GM12878 (cell line): ENCODE data around the gene NAV2. TPM values are rescaled to one million over a fixed set of nuclear protein-coding genes. Genes with fewer than 3 reads are reported as not detected.

Experiments used
- ATAC-seq: fragments of 200-7000 bp; cut with Tn5 transposase; 3 replicates; pipeline ENCODE4 v1.9.1; 2020; ENCODE audit warnings: mild to moderate bottlenecking, moderate library complexity
- BruUV-seq: library from RNA; stranded (reverse); fragments of 400-500 nt; replicated peaks from 2 replicates; lab custom pipeline; 2021; lab: Mats Ljungman, UMichigan
- CTCF ChIA-PET: fragments of 300-600 bp; sonication (Branson Sonifier 250); formaldehyde crosslinking; extraction: SDS; loops from one replicate; lab custom pipeline; 2021; ENCODE audit warnings: inconsistent platforms; lab: Yijun Ruan, JAX
- POLR2A ChIA-PET: fragments of 350-600 bp; formaldehyde crosslinking; extraction: SDS; loops from one replicate; lab custom pipeline; 2021; ENCODE audit warnings: inconsistent platforms; lab: Charles Lee
- RAD21 ChIA-PET: fragments of 300-600 bp; sonication (Branson Sonifier 250); formaldehyde crosslinking; loops from one replicate; lab custom pipeline; 2023; ENCODE audit warnings: antibody characterized with exemption; ENCODE audit not compliant: unreplicated experiment; lab: Charles Lee
- SMC1A ChIA-PET: fragments of 300-600 bp; sonication (Branson Sonifier 250); formaldehyde crosslinking; loops from one replicate; lab custom pipeline; 2023; ENCODE audit not compliant: unreplicated experiment, uncharacterized antibody; lab: Charles Lee
- DNase-seq: peaks from one replicate; pipeline ENCODE4 v3.0.0-alpha.2; 2011; ENCODE audit warnings: low read depth, low spot score
- FAIRE-seq: peaks from 3 replicates; lab custom pipeline; 2011; peaks lifted over from hg19 to GRCh38; lab: Jason Lieb, UNC
- H2AFZ ChIP-seq: 2 replicates; pipeline ENCODE4 v1.6.0; 2011; ENCODE audit warnings: low read depth, low read length, control low read depth; ENCODE audit not compliant: control insufficient read depth
- H3K27ac ChIP-seq: 2 replicates; pipeline ENCODE4 v1.5.1; 2011; ENCODE audit warnings: control low read depth; ENCODE audit not compliant: control insufficient read depth, insufficient read depth
- H3K27me3 ChIP-seq, 2 experiments: replicated peaks in 1 of 2; 2 replicates each; pipeline versions ENCODE4 v1.6.0 to v1.6.1; 2011; ENCODE audit warnings: low read length in 1 of 2; ENCODE audit not compliant: control insufficient read depth in 2 of 2, insufficient read depth in 2 of 2
- H3K36me3 ChIP-seq, 2 experiments: 2 replicates each; pipeline ENCODE4 v1.5.1; 2011; ENCODE audit warnings: low read length in 1 of 2; ENCODE audit not compliant: control insufficient read depth in 2 of 2, insufficient read depth in 2 of 2
- H3K4me1 ChIP-seq: 2 replicates; pipeline ENCODE4 v1.6.1; 2011; ENCODE audit warnings: mild to moderate bottlenecking, low read length, moderate library complexity, mixed read lengths; ENCODE audit not compliant: control insufficient read depth, insufficient read depth
- H3K4me2 ChIP-seq: 2 replicates; pipeline ENCODE4 v1.6.0; 2011; ENCODE audit warnings: control low read depth; ENCODE audit not compliant: control insufficient read depth, insufficient read depth
- H3K4me3 ChIP-seq: fragments of 200-600 bp; sonication (generic); 2 replicates; pipeline ENCODE4 v1.5.1; 2016
- H3K79me2 ChIP-seq: 2 replicates; pipeline ENCODE4 v1.6.0; 2011; ENCODE audit warnings: low read length; ENCODE audit not compliant: control insufficient read depth, insufficient read depth
- H3K9ac ChIP-seq: 2 replicates; pipeline ENCODE4 v1.8.0; 2011; ENCODE audit warnings: low read length, control low read depth, mixed read lengths; ENCODE audit not compliant: control insufficient read depth, insufficient read depth
- H3K9me3 ChIP-seq: replicated peaks from 3 replicates; pipeline ENCODE4 v1.5.1; 2011; ENCODE audit warnings: mild to moderate bottlenecking, low read length; ENCODE audit not compliant: control insufficient read depth, insufficient read depth
- H4K20me1 ChIP-seq: 2 replicates; pipeline ENCODE4 v1.6.0; 2011; ENCODE audit not compliant: control insufficient read depth, insufficient read depth
- ATF3 ChIP-seq: IDR thresholded peaks from 2 replicates; pipeline ENCODE4 v1.6.1; 2011; ENCODE audit warnings: low read depth, mild to moderate bottlenecking, low read length, moderate library complexity, borderline replicate concordance; ENCODE audit errors: extremely low read depth
- CEBPB ChIP-seq, 2 experiments: fragments of 150-350 bp in 1 of 2; IDR thresholded peaks; 2 replicates each; pipeline ENCODE4 v1.6.1; 2012 to 2014; ENCODE audit warnings: low read depth in 2 of 2, low read length in 2 of 2, borderline replicate concordance in 1 of 2, inconsistent platforms in 1 of 2
- CEBPZ ChIP-seq: fragments of 150-350 bp; IDR thresholded peaks from 2 replicates; pipeline ENCODE4 v1.6.1; 2016; ENCODE audit warnings: low read depth, low read length
- CHD4 ChIP-seq: fragments of 200-600 bp; sonication (generic); IDR thresholded peaks from 2 replicates; pipeline ENCODE4 v1.6.1; 2016; ENCODE audit warnings: mild to moderate bottlenecking
- GABPA ChIP-seq: IDR thresholded peaks from 2 replicates; pipeline ENCODE4 v1.6.1; 2014; ENCODE audit warnings: antibody characterized with exemption, low read depth, mild to moderate bottlenecking, inconsistent platforms
- HDGF ChIP-seq: fragments of 450-650 bp; IDR thresholded peaks from 2 replicates; pipeline ENCODE4 v1.6.1; 2016; ENCODE audit warnings: antibody characterized with exemption
- MTA3 ChIP-seq: IDR thresholded peaks from 2 replicates; pipeline ENCODE4 v1.6.1; 2012; ENCODE audit warnings: low read length, inconsistent platforms, borderline replicate concordance
- NFYA ChIP-seq: IDR thresholded peaks from 2 replicates; pipeline ENCODE4 v1.6.1; 2011; ENCODE audit warnings: low read depth, mild to moderate bottlenecking, low read length, improper control_type of control experiment, borderline replicate concordance
- NFYB ChIP-seq: IDR thresholded peaks from 2 replicates; pipeline ENCODE4 v1.6.1; 2011; ENCODE audit warnings: low read depth, mild to moderate bottlenecking, low read length, improper control_type of control experiment, moderate library complexity; ENCODE audit not compliant: insufficient read depth
- NR2F1 ChIP-seq: fragments of 450-650 bp; conservative IDR thresholded peaks from 2 replicates; pipeline ENCODE4 v1.6.1; 2017; ENCODE audit warnings: mild to moderate bottlenecking
- NRF1 ChIP-seq: conservative IDR thresholded peaks from 2 replicates; pipeline ENCODE4 v1.6.1; 2011; ENCODE audit warnings: mild to moderate bottlenecking, low read depth, low read length, improper control_type of control experiment
- PAX8 ChIP-seq: fragments of 450-650 bp; IDR thresholded peaks from 2 replicates; pipeline ENCODE4 v1.6.1; 2017; ENCODE audit warnings: mild to moderate bottlenecking, moderate library complexity
- POLR2A ChIP-seq: IDR thresholded peaks from 2 replicates; pipeline ENCODE4 v1.6.1; 2011; ENCODE audit warnings: low read depth, mild to moderate bottlenecking, low read length
- STAT1 ChIP-seq: fragments of 450-650 bp; conservative IDR thresholded peaks from 2 replicates; pipeline ENCODE4 v1.6.1; 2014; ENCODE audit warnings: antibody characterized with exemption, mild to moderate bottlenecking
- TCF12 ChIP-seq: IDR thresholded peaks from 2 replicates; pipeline ENCODE4 v1.6.1; 2011; ENCODE audit warnings: low read depth, mild to moderate bottlenecking, low read length
- WGBS: methylation state at CpG from one replicate; pipeline ENCODE4 v1.1.6; 2016; ENCODE audit warnings: low lambda C conversion rate; ENCODE audit not compliant: insufficient replicate concordance, insufficient coverage; ENCODE audit errors: missing lambda C conversion rate; 5-methylcytosine and 5-hydroxymethylcytosine counted together
- in situ Hi-C: fragments of 300-500 bp; cut with MboI; formaldehyde crosslinking; loops from 9 replicates; pipeline ENCODE4 v1.14.3; 2018; ENCODE audit warnings: mixed read lengths
- intact Hi-C: fragments of 100-400 bp; cut with micrococcal nuclease; formaldehyde crosslinking; loops from one replicate; pipeline ENCODE4 v1.14.2; 2022; ENCODE audit not compliant: unreplicated experiment
- polyA plus RNA-seq, 11 experiments: library from polyadenylated mRNA; depleted of rRNA in 4 of 11; unstranded in 6 of 11; stranded (reverse) in 5 of 11; fragments of >200 nt; fragmentation: Nextera tagmentation in 4 of 11; fragmentation: Illumina TruSeq in 1 of 11; extraction: Ambion mirVana in 4 of 11; extraction: Trizol in 1 of 11; gene quantifications; 1 replicate in 1 of 11; 2 replicates in 10 of 11; pipeline versions ENCODE4 v1.2.1 to v1.2.3, GENCODE V29; 2011 to 2016; ENCODE audit warnings: inconsistent platforms in 2 of 11, missing spikeins in 2 of 11, low read depth in 1 of 11
- total RNA-seq, 4 experiments: library from RNA; depleted of rRNA in 3 of 4; stranded (reverse); fragments of >200 nt in 3 of 4; fragmentation: Illumina TruSeq in 1 of 4; extraction: Trizol in 1 of 4; gene quantifications; 2 replicates each; pipeline versions ENCODE4 v1.2.1 to v1.2.3, GENCODE V29; 2013 to 2021

NAV2 gene
- total and polyA plus RNA-seq, 10 of the 15 experiments (the other 5 are each of a cell fraction or from before 2014, with no cell fraction given), result 0.35 to 6.1 (median 1.1) TPM

- no peak overlapping the region for H3K4me3 ChIP-seq
- H3K4me2 ChIP-seq, result no peak overlapping the region
- in situ Hi-C loops, result loop anchor here (25.0 kb wide), 1 partner anchor 431 kb away; no protein-coding TSS in a partner anchor
- intact Hi-C loops, result loop anchor here (2.0 to 5.0 kb wide), 4 partner anchors 187 to 671 kb away; no protein-coding TSS in a partner anchor
- H2AFZ ChIP-seq, result no peak overlapping the region
- no peaks in the 10 kb centered on the region for H4K20me1 ChIP-seq
- SMC1A ChIA-PET, result interaction anchor here (1.0 to 2.7 kb wide), 11 partner anchors 13 to 185 kb away, joined by 3 to 41 read pairs (median 7); no protein-coding TSS in a partner anchor
- H3K9ac ChIP-seq, result no peak overlapping the region
- no peaks in the 10 kb centered on the region for H3K9me3 ChIP-seq
- H3K27ac ChIP-seq, result no peak overlapping the region
- ATAC-seq (no peak), FAIRE-seq (no peak), DNase-seq (no peak)
- H3K4me1 ChIP-seq, result no peaks in the 10 kb centered on the region
- H3K27me3 ChIP-seq, result no peaks in the 10 kb centered on the region
- RAD21 ChIA-PET, result interaction anchor here (0.6 to 2.7 kb wide), 6 partner anchors 10 to 188 kb away, joined by 3 to 31 read pairs (median 4); no protein-coding TSS in a partner anchor
- POLR2A ChIA-PET, result no interaction called here
- TF ChIP-seq GABPA, result no peak
- TF ChIP-seq NFYB, result no peak
- no peak for TF ChIP-seq CHD4
- no peak for TF ChIP-seq MTA3
- H3K79me2 ChIP-seq, result no peaks in the 10 kb centered on the region
- H3K36me3 ChIP-seq, result no peaks in the 10 kb centered on the region
- CTCF ChIA-PET, result interaction anchor here (0.6 to 2.7 kb wide), 17 partner anchors 10 to 673 kb away, joined by 3 to 61 read pairs (median 4); partner anchors contain the start of gene NAV2
- no TSS peak for BruUV-seq
- WGBS, result 27% methylated on average over 4 of the region's 4 CpGs
Measured at GRCh38 chr11:19743622-19744021, 31.0 kb downstream of the NAV2 start.

- ChIA-PET CTCF (interaction anchor here (0.8 to 2.7 kb wide), 12 partner anchors 10 to 673 kb away, joined by 3 to 61 read pairs (median 8); no protein-coding TSS in a partner anchor), SMC1A (interaction anchor here (1.0 to 2.7 kb wide), 10 partner anchors 30 to 185 kb away, joined by 3 to 41 read pairs (median 7); no protein-coding TSS in a partner anchor), RAD21 (interaction anchor here (0.6 to 2.7 kb wide), 3 partner anchors 159 to 189 kb away, joined by 3 to 31 read pairs (median 3); no protein-coding TSS in a partner anchor), POLR2A (no interaction called here)
- H3K4me3 ChIP-seq, result no peak overlapping the region
- FAIRE-seq (no peak), DNase-seq (no peak), ATAC-seq (no peak)
- H3K9me3 ChIP-seq, result no peaks in the 10 kb centered on the region
- H3K79me2 ChIP-seq, result no peaks in the 10 kb centered on the region
- no peaks in the 10 kb centered on the region for H4K20me1 ChIP-seq
- no peak overlapping the region for H3K27ac ChIP-seq
- no peaks in the 10 kb centered on the region for H3K27me3 ChIP-seq
- intact Hi-C loops (loop anchor here (5.0 kb wide), 3 partner anchors 432 to 672 kb away; no protein-coding TSS in a partner anchor), in situ Hi-C loops (loop anchor here (25.0 kb wide), 1 partner anchor 432 kb away; no protein-coding TSS in a partner anchor)
- no TSS peak for BruUV-seq
- H3K9ac ChIP-seq, result no peak overlapping the region
- H3K36me3 ChIP-seq, result no peaks in the 10 kb centered on the region
- no peak overlapping the region for H3K4me2 ChIP-seq
- no peak overlapping the region for H2AFZ ChIP-seq
- no peaks in the 10 kb centered on the region for H3K4me1 ChIP-seq
- TF ChIP-seq HDGF (no peak), CEBPB (IDR thresholded peaks at IDR 0.05; ENCODE audit: borderline replicate concordance in 1 of 2, low read depth in 2 of 2, low read length in 2 of 2) (no peak), PAX8 (no peak), TCF12 (no peak), ATF3 (no peak), POLR2A (no peak), STAT1 (no peak), NFYA (no peak), NR2F1 (no peak), CEBPZ (no peak), NRF1 (no peak)
Measured at GRCh38 chr11:19744130-19744529, 31.5 kb downstream of the NAV2 start.
